ENCODE results near the gene TMTC3.

GRCh38 chr12:88167384-88167783, 25.3 kb downstream of the TMTC3 start:
- TF ChIP-seq USF1 (IDR thresholded peaks at IDR 0.05) = no peak
- TF ChIP-seq RAD21 (IDR thresholded peaks at IDR 0.05; ENCODE audit: low read depth) = no peak
- TF ChIP-seq REST (IDR thresholded peaks at IDR 0.05; ENCODE audit: low read depth) = no peak
- no peak for TF ChIP-seq YY1 (IDR thresholded peaks at IDR 0.05; ENCODE audit: low read depth)
- TF ChIP-seq CEBPB (IDR thresholded peaks at IDR 0.05) = no peak
- TF ChIP-seq EP300 (IDR thresholded peaks at IDR 0.05; ENCODE audit: borderline replicate concordance) = no peak
- no peak for TF ChIP-seq CREB1 (IDR thresholded peaks at IDR 0.05; ENCODE audit: low read depth)
- TF ChIP-seq ZBTB7A (IDR thresholded peaks at IDR 0.05; ENCODE audit: low read depth) = no peak
- no peak for TF ChIP-seq FOXM1 (IDR thresholded peaks at IDR 0.05; ENCODE audit: borderline replicate concordance, low read depth)
- TF ChIP-seq MAX (IDR thresholded peaks at IDR 0.05) = no peak
